ENCODE results near the gene STK32C. TPM values are rescaled to one million over a fixed set of nuclear protein-coding genes. Genes with fewer than 3 reads are reported as not detected.

STK32C gene
- total RNA-seq, 1 experiment from 2014 or later, result 20.7 TPM

DNA sequence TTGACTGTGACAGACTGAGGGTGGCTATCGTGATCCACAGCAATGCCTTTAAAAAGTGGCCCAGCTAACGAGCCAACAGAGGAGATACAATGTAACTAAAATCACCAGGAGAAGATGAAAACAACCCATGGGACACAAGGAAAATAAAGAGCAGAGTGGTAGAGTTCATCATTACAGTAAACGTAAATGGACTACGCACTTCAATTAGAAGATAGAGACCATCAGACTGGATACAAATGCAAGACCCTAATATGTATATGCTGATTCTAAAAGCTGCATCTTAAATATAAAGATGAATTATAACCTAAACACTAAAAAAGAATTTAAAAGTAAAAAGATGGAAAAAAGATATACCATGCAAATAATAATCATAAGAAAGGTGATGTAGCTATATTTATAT is 6.6 kb upstream of the STK32C start:
- no peak for DNase-seq (ENCODE audit: unreplicated experiment)
- intact Hi-C loops (cut with micrococcal nuclease), result no loop called here
- Mint-ChIP-seq H3K36me3 (ENCODE audit: insufficient read depth, unreplicated experiment) (peaks cover 6% of the 10 kb centered on the region), H3K27me3 (ENCODE audit: insufficient read depth, unreplicated experiment) (no peaks in the 10 kb centered on the region), H3K4me3 (ENCODE audit: unreplicated experiment) (no peak overlapping the region), H3K27ac (ENCODE audit: low read depth, unreplicated experiment) (no peak overlapping the region), H3K4me1 (ENCODE audit: insufficient read depth, unreplicated experiment) (peaks cover 1% of the 10 kb centered on the region), H3K9me3 (ENCODE audit: unreplicated experiment) (peaks cover 14% of the 10 kb centered on the region)
- POLR2A ChIA-PET, result no interaction called here
- CTCF ChIA-PET, result interaction anchor here (1.0 to 1.4 kb wide), 2 partner anchors 10 to 13 kb away, joined by 3 read pairs; no protein-coding TSS in a partner anchor
- TF ChIP-seq, protein P1, sequence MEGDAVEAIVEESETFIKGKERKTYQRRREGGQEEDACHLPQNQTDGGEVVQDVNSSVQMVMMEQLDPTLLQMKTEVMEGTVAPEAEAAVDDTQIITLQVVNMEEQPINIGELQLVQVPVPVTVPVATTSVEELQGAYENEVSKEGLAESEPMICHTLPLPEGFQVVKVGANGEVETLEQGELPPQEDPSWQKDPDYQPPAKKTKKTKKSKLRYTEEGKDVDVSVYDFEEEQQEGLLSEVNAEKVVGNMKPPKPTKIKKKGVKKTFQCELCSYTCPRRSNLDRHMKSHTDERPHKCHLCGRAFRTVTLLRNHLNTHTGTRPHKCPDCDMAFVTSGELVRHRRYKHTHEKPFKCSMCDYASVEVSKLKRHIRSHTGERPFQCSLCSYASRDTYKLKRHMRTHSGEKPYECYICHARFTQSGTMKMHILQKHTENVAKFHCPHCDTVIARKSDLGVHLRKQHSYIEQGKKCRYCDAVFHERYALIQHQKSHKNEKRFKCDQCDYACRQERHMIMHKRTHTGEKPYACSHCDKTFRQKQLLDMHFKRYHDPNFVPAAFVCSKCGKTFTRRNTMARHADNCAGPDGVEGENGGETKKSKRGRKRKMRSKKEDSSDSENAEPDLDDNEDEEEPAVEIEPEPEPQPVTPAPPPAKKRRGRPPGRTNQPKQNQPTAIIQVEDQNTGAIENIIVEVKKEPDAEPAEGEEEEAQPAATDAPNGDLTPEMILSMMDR (IDR thresholded peaks at IDR 0.05; ENCODE audit: unreplicated experiment), result no peak
- no TSS peak for BruUV-seq (replicated peaks)

GRCh38 chr10:132313865-132314264 is 6.1 kb upstream of the STK32C start:
- DNase-seq (ENCODE audit: unreplicated experiment), result no peak
- Mint-ChIP-seq H3K4me3 (ENCODE audit: unreplicated experiment) (no peak overlapping the region), H3K36me3 (ENCODE audit: insufficient read depth, unreplicated experiment) (peaks cover 6% of the 10 kb centered on the region), H3K9me3 (ENCODE audit: unreplicated experiment) (peaks cover 14% of the 10 kb centered on the region), H3K27me3 (ENCODE audit: insufficient read depth, unreplicated experiment) (no peaks in the 10 kb centered on the region), H3K27ac (ENCODE audit: low read depth, unreplicated experiment) (no peak overlapping the region), H3K4me1 (ENCODE audit: insufficient read depth, unreplicated experiment) (no peaks in the 10 kb centered on the region)
- POLR2A ChIA-PET, result no interaction called here
- intact Hi-C loops (cut with micrococcal nuclease), result no loop called here
- TF ChIP-seq, protein P1 (IDR thresholded peaks at IDR 0.05; ENCODE audit: unreplicated experiment), result no peak
- BruUV-seq (replicated peaks), result no TSS peak
- CTCF ChIA-PET, result interaction anchor here (1.0 to 1.4 kb wide), 2 partner anchors 10 to 13 kb away, joined by 3 read pairs; no protein-coding TSS in a partner anchor

DNA sequence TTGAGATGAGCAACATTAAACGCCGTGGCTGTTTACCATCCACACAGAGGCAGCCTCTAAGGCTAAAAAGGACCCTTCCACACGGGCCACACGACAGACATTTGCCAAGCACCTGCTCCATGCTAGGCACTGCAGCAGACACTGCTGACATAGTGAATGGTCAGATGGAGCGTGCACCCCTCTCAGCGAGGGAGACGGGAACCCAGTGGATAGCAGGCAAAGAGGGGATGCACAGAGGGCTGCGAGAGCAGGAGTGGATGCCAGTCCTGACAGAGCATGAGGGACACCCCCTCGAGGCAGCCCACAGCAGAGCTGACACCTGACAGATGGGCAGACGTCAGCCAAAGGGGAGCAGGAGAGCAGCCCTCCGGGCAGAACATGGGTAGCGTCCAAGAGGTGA is 5.6 kb upstream of the STK32C start:
- no peaks in the 10 kb centered on the region for H3K27me3 Mint-ChIP-seq (ENCODE audit: insufficient read depth, unreplicated experiment)
- CTCF ChIA-PET, result interaction anchor here (1.4 kb wide), 1 partner anchor 14 kb away, joined by 3 read pairs; no protein-coding TSS in a partner anchor
- no peaks in the 10 kb centered on the region for H3K4me1 Mint-ChIP-seq (ENCODE audit: insufficient read depth, unreplicated experiment)
- H3K36me3 Mint-ChIP-seq (ENCODE audit: insufficient read depth, unreplicated experiment), result peaks cover 6% of the 10 kb centered on the region
- no TSS peak for BruUV-seq (replicated peaks)
- no peak for DNase-seq (ENCODE audit: unreplicated experiment)
- TF ChIP-seq, protein P1 (IDR thresholded peaks at IDR 0.05; ENCODE audit: unreplicated experiment), result no peak
- peaks cover 14% of the 10 kb centered on the region for H3K9me3 Mint-ChIP-seq (ENCODE audit: unreplicated experiment)
- POLR2A ChIA-PET, result no interaction called here
- intact Hi-C loops (cut with micrococcal nuclease), result no loop called here
- no peak overlapping the region for H3K27ac Mint-ChIP-seq (ENCODE audit: low read depth, unreplicated experiment)
- no peak overlapping the region for H3K4me3 Mint-ChIP-seq (ENCODE audit: unreplicated experiment)

DNA sequence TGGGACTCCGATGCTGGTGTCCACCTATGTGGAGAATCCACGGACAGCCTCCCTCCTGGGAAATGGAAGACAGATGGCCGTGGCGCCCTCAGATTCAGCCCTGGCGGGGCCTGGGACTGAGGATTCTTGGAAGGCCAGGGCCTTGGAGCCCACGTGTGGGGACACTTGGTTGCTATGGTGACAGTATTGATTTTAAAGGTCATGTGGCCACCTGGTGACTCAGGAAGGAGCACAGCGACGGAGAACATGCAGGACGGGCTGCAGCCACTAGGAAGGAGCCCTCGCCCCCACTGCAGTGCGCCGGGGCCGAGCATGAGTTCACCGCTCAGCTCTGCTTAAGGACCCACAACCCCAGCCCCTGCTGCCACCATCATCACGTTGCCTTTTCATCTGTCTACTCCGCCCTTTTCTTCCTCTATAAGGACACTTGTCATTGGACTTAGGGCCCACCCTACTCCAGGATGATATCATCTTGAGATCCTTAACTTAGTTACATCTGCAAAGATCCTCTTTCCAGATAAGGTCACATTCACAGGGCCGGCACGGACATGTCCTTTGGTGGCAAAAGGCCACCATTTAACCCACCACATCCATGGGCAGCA is 3.7 kb upstream of the STK32C start:
- CTCF ChIA-PET, result interaction anchor here (0.8 to 1.0 kb wide), 2 partner anchors 18 to 40 kb away, joined by 3 to 4 read pairs; no protein-coding TSS in a partner anchor
- Mint-ChIP-seq H3K27me3 (ENCODE audit: insufficient read depth, unreplicated experiment) (no peaks in the 10 kb centered on the region), H3K27ac (ENCODE audit: low read depth, unreplicated experiment) (no peak overlapping the region), H3K4me3 (ENCODE audit: unreplicated experiment) (no peak overlapping the region), H3K4me1 (ENCODE audit: insufficient read depth, unreplicated experiment) (no peaks in the 10 kb centered on the region), H3K9me3 (ENCODE audit: unreplicated experiment) (peaks cover 14% of the 10 kb centered on the region), H3K36me3 (ENCODE audit: insufficient read depth, unreplicated experiment) (peaks cover 12% of the 10 kb centered on the region)
- BruUV-seq (replicated peaks), result no TSS peak
- DNase-seq (ENCODE audit: unreplicated experiment), result no peak
- intact Hi-C loops (cut with micrococcal nuclease), result no loop called here
- POLR2A ChIA-PET, result no interaction called here
- TF ChIP-seq, protein P1 (IDR thresholded peaks at IDR 0.05; ENCODE audit: unreplicated experiment), result no peak
